T follicular helper cell (primary cell): ENCODE data around the gene CMTM4.
"Not testable (repeated sequence)": the region's sequence is repeated elsewhere in the genome, so short reads cannot be mapped to it uniquely, and the experiment has no call there.

Source experiments
- DNase-seq: peaks from one replicate; pipeline ENCODE4 v3.0.0-alpha.2; 2020; ENCODE audit warnings: low read depth

The CMTM4 gene

GRCh38 chr16:66641387-66641786, 55.2 kb downstream of the CMTM4 start:
- no peak for DNase-seq

- no peak for DNase-seq
These were observed 55.7 kb downstream of the CMTM4 start for GRCh38 chr16:66640724-66641314.

GRCh38 chr16:66639091-66639885, 57.3 kb downstream of the CMTM4 start:
- DNase-seq, result no peak

DNA sequence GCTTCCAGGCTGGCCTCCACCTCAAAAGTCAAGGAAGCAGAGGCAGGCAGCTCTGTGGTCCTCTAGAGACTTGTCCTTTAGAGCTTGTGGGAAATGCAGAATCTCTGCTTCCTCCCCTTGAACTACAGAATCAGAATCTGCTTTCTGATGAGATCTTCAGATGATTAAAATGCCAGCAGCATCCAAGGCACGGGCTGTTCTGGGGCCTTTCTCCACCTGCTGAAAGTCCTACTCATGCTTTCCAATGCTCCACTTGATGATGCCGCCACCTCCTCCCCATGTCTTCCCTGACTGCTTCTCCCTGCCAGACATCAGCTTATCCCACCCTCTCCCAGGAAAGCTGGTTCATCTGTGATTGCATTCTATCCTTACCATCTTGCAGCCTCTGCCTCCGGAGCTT, 58.7 kb downstream of the CMTM4 start:
- no peak for DNase-seq

DNA sequence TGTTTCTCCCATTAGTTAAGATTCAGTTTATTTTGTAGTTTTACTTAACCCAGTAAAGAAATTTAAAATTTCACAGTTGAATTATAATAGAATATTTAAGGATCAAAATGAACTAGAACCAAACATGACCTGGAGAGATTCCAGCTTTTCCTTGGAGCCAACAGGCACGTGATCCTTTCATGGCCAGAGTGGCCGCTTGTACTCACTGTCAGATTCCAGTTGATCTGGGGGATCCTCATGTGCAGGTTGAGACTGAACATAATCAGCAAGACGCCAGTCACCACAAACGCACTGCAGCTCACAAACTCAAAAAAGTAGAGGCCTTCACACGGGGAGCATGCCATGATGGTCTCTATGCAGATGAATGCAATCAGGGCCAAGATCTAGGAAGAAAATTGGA, 60.3 kb downstream of the CMTM4 start:
- DNase-seq, result no peak

GRCh38 chr16:66635406-66635805, 61.1 kb downstream of the CMTM4 start:
- DNase-seq, result no peak

DNA sequence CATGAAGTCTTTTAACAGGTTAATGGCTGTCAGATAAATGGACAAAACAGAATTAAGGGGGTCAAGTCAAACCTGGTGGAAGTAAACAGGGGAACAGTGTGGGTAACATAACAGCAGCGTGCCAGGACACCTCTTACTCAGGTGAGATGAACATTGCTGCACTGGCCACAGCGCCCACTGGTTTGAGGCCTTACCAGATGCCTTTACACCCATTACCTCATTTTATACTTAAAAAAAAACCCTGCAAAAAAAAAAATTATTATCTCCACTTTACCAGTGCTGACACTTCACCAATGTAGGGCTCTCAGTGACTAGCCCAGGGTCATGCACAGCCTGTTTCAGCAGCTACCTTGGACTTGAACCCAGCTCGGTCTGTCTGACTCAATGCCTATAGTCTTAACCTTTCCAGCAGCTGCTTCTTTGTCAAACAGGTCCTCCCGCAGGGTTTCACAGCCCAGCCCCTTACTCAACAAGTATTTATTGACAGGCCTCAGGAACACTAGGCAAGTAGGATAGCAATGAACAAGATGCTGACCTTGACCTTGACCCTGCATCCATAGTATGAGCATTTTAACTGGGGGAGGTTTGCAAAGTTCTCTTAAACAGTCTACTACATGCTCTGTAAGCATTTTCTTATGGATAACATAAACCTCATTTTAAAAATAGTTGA, 61.9 kb downstream of the CMTM4 start:
- DNase-seq, result no peak

DNA sequence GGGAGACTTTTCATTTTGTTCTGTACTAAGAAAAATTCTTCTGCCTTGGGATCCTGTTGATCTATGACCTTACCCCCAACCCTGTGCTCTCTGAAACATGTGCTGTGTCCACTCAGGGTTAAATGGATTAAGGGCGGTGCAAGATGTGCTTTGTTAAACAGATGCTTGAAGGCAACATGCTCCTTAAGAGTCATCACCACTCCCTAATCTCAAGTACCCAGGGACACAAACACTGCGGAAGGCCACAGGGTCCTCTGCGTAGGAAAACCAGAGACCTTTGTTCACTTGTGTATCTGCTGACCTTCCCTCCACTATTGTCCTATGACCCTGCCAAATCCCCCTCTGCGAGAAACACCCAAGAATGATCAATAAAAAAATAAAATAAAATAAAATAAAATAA, 65.0 kb downstream of the CMTM4 start:
- DNase-seq, result not testable (repeated sequence)

- not testable (repeated sequence) for DNase-seq
These were observed 65.8 kb downstream of the CMTM4 start for GRCh38 chr16:66630561-66631260.

DNA sequence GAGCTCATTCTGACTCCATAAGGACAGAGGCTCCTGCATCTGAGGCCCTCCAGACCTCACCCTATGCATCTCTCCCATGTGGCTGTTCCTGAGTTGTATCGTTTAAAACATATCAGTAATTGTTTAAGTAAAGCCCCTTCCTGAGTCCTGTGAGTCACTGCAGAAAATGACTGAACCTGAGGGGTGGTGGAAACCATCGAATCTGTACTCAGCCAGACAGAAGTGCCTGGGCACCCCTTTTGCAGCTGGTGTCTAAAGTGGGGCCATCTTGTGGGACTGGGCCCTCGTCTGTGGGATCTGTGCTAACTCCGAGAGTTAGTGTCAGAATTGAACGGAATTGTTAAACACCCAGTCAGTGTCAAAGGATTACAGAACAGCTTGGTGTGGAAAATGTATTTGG, 66.7 kb downstream of the CMTM4 start:
- DNase-seq, result no peak

- DNase-seq, result not testable (repeated sequence)
These were observed 68.7 kb downstream of the CMTM4 start for GRCh38 chr16:66627611-66628378.

DNA sequence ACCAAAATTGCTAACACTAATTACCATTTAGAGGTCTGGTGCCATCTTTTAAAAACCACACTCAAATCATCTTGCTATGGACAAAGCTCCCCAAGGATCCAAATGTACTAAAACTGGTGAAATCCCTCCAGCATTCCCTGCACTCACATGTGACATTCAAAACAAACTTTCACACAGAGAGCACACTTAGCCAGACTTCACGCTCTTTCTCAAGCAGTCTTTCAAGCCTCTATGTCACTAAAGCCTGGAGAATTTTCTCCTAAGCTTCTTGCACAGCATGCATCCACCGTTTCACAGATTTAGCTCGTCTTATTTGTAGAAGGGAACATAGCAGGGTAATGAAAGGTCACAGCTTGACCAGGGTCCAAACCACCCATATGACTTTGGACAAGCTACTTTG, 72.8 kb downstream of the CMTM4 start:
- DNase-seq, result no peak

- no peak for DNase-seq
These were observed 73.7 kb downstream of the CMTM4 start for GRCh38 chr16:66622863-66623262.

DNA sequence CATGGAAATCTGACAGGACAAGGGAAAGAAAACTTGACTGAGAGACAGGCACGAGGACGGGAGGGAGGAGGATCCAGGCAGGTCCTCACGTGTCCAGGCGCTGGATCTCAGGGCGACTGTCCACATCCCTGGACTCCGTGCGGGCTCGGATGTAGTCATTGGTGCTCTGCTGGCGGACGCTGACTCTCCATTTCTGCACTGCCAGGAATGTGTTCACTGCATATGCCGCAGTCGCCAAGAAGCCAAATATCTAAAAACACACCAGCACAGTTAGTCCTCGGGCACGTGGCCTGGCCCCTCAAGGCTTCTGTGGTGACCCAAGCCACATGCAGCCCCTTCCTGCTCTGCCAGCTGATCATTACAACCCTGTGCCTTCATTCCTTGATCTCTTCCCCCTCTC, 74.6 kb downstream of the CMTM4 start:
- no peak for DNase-seq

GRCh38 chr16:66620429-66620795, 76.1 kb downstream of the CMTM4 start:
- DNase-seq, result no peak

GRCh38 chr16:66619534-66620428, 76.8 kb downstream of the CMTM4 start:
- no peak for DNase-seq

DNA sequence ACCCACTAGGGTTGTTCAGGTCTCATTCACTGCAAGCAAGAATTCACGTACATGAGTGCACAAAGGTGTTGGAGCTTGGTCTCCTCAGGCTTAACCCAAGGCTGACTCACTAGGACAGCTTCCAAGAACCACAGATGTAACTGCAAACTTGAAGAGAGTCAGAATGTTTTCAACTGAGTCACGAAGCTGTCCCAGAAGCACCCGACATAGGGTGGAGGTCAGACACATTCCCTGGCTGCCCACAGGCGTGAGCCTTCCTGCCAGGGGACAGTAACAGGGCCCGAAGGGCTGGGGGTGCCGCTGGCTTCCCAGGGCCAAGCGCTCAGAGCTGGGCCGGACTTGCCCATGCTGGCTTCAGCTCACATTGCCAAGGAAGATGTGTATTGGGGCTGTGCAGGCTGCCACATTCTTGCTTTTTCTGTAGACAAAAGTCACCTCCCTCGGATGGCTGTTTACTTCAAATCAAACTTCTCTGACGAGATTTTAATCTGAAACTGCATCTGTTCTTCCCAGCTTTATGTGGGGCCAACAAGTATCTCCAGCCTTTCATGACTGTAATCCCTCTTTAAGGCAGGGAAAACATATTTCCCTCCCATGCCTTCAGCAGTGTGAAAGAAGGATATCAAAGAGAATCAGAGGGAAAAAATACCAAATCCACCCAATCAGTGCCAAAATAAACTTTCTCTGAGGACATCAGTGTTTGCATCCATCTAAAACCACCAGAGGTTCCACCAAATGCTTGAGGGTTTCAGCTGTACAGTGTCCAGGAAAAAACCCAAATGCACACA, 77.8 kb downstream of the CMTM4 start:
- DNase-seq, result no peak

DNA sequence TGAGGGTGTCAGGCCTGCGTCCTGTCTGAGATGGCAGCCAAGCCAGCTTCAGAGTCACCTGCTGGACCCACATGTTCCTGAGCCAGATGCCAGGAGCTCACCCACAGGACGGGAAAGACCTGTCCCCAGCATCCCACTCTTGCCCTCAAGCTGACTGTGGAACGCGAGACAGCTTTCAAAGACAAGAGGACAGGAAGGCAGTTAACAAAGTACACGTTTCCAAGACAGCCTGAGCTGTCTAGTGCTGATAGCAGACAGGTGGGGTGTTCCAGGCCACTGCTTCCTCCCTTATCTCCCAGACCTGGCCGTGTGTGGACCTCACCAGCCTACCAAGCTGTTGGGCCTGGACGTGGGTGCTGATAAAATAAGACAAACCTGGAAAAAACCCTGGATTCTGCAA, 78.8 kb downstream of the CMTM4 start:
- DNase-seq, result no peak

- no peak for DNase-seq
These were observed 79.5 kb downstream of the CMTM4 start for GRCh38 chr16:66617010-66617434.

DNA sequence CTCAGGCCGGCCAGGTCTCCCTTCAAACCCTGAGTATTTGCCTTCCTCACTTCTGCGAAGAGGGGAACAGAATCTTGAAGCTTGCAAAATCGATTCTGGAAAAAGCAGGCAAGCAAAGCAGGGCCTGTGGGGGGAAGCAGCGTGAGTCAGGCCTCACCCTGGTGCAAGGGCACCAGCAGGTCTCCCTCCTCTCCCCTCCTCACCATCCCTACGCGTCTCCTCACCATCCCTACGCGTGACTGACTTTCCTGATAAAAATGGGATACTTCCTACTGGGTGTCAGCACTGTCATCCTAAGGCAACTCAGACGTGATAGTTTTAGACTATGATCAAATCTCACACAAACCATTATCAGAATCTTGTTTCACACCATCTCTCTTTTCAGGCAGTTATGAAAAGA, 80.0 kb downstream of the CMTM4 start:
- no peak for DNase-seq
